Measurements from ENCODE around the gene ITPKC. TPM values are rescaled to one million over a fixed set of nuclear protein-coding genes. Genes with fewer than 3 reads are reported as not detected.

The ITPKC gene
- total and polyA plus RNA-seq, 10 of the 15 experiments (the other 5 are each of a cell fraction or from before 2014, with no cell fraction given): 0.03 to 6.4 (median 3.5) TPM

DNA sequence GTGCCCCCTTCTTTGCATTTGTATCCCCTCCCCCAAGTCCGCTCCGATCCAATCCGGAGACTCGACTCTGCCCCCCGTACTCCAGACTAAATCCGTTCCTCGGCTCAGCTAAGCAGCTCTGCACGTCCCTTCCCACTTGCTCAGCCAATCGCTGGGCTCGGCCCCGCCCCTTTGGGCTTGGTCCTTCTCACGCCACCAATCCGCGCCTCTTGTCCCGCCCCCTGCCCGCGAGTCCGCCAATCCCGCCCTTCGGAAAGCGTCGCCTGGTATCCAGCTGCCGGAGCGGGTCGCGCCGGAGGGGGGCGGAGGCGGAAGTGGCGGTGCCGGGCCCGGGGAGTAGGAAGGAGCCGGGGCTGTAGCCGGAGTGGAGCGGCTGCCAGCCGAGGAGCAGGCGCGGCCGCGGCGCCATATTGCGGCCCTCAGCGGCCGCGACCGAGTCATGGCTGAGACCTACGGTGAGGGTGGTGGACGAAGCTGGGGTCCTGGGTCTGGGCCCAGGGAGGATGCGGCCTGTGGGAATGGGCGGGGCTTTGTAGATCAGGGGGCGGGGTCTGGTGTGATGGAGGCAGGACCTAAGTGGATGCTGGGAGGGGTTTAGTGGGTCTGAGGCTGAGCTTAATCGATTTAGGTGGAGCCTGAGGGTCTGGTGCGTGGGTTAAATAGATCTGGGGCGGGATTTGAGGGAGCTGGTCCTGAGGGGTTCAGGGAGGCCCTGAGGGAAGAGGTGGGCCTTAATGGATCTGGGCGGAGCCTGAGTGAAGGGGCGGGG, 61.2 kb downstream of the ITPKC start, which contains the start of gene RAB4B (continued):
- TF ChIP-seq EP300 (IDR thresholded peaks at IDR 0.05; ENCODE audit: borderline replicate concordance in 1 of 2, control insufficient read depth in 1 of 2, low read depth in 2 of 2, low read length in 2 of 2): peak in 1 of 2 experiments; percentile 18; a peak in 1 of 4 replicates
- TF ChIP-seq HCFC1 (IDR thresholded peaks at IDR 0.05; ENCODE audit: low read length): no peak; the same call in 1 of the 2 replicates
- no peak for TF ChIP-seq STAT1 (conservative IDR thresholded peaks at IDR 0.05)
- no peak for TF ChIP-seq ETV6 (conservative IDR thresholded peaks at IDR 0.05 in 1 of 2, IDR thresholded peaks at IDR 0.05 in 1 of 2; ENCODE audit: borderline replicate concordance in 1 of 2, low read depth in 1 of 2)
- no peak for TF ChIP-seq CBX3 (IDR thresholded peaks at IDR 0.05; ENCODE audit: borderline replicate concordance, low read depth)
- no peak for TF ChIP-seq MLLT1 (IDR thresholded peaks at IDR 0.05)
- 0 out of 2 replicates have a peak, but pooled peaks have one; percentile 23 for TF ChIP-seq MEF2A (IDR thresholded peaks at IDR 0.05; ENCODE audit: insufficient read depth, low read depth, low read length)
- no peak for TF ChIP-seq ZNF207 (IDR thresholded peaks at IDR 0.05; ENCODE audit: borderline replicate concordance)
- TF ChIP-seq KLF5 (IDR thresholded peaks at IDR 0.05; ENCODE audit: partially characterized antibody): peak; percentile 76
- TF ChIP-seq STAT3 (IDR thresholded peaks at IDR 0.05; ENCODE audit: low read depth, low read length): no peak
- TF ChIP-seq E2F4 (IDR thresholded peaks at IDR 0.05; ENCODE audit: low read depth, low read length): no peak
- TF ChIP-seq CHD1 (IDR thresholded peaks at IDR 0.05; ENCODE audit: low read depth, low read length): 0 out of 2 replicates have a peak, but pooled peaks have one; percentile 14
- no peak for TF ChIP-seq WRNIP1 (IDR thresholded peaks at IDR 0.05; ENCODE audit: borderline replicate concordance, low read depth, low read length)
- TF ChIP-seq, protein P1, sequence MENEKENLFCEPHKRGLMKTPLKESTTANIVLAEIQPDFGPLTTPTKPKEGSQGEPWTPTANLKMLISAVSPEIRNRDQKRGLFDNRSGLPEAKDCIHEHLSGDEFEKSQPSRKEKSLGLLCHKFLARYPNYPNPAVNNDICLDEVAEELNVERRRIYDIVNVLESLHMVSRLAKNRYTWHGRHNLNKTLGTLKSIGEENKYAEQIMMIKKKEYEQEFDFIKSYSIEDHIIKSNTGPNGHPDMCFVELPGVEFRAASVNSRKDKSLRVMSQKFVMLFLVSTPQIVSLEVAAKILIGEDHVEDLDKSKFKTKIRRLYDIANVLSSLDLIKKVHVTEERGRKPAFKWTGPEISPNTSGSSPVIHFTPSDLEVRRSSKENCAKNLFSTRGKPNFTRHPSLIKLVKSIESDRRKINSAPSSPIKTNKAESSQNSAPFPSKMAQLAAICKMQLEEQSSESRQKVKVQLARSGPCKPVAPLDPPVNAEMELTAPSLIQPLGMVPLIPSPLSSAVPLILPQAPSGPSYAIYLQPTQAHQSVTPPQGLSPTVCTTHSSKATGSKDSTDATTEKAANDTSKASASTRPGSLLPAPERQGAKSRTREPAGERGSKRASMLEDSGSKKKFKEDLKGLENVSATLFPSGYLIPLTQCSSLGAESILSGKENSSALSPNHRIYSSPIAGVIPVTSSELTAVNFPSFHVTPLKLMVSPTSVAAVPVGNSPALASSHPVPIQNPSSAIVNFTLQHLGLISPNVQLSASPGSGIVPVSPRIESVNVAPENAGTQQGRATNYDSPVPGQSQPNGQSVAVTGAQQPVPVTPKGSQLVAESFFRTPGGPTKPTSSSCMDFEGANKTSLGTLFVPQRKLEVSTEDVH (IDR thresholded peaks at IDR 0.05; ENCODE audit: low read depth, partially characterized antibody): no peak
- no peak for TF ChIP-seq SUZ12 (IDR thresholded peaks at IDR 0.05; ENCODE audit: unreplicated experiment)
- TF ChIP-seq PKNOX1 (IDR thresholded peaks at IDR 0.05): peak; percentile 95
- TF ChIP-seq, protein P2, sequence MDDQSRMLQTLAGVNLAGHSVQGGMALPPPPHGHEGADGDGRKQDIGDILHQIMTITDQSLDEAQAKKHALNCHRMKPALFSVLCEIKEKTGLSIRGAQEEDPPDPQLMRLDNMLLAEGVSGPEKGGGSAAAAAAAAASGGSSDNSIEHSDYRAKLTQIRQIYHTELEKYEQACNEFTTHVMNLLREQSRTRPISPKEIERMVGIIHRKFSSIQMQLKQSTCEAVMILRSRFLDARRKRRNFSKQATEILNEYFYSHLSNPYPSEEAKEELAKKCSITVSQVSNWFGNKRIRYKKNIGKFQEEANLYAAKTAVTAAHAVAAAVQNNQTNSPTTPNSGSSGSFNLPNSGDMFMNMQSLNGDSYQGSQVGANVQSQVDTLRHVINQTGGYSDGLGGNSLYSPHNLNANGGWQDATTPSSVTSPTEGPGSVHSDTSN (IDR thresholded peaks at IDR 0.05; ENCODE audit: insufficient replicate concordance, low read depth, low read length): no peak
- TF ChIP-seq IKZF1 (conservative IDR thresholded peaks at IDR 0.05): no peak

Measured in GM12878 (cell line).